GM13976 (cell line): Measurements from ENCODE around the gene DGKD.

Experiments used
- DNase-seq: peaks from one replicate; pipeline ENCODE4 v3.0.0; 2012; ENCODE audit warnings: low spot score
- in situ Hi-C: fragments of 300-500 bp; cut with MboI; formaldehyde crosslinking; loops from one replicate; pipeline ENCODE4 v1.12.0; 2022; ENCODE audit warnings: low sequenced_read_pairs, mixed read lengths, inconsistent platforms; ENCODE audit not compliant: unreplicated experiment
- TF ChIP-seq, protein P1 (sequence below): IDR thresholded peaks from 2 replicates; pipeline ENCODE4 v1.5.1; 2012; ENCODE audit warnings: borderline replicate concordance, mild to moderate bottlenecking; ENCODE audit not compliant: insufficient read depth; ENCODE audit errors: extremely low read depth, missing control alignments, control extremely low read depth

The DGKD gene

DNA sequence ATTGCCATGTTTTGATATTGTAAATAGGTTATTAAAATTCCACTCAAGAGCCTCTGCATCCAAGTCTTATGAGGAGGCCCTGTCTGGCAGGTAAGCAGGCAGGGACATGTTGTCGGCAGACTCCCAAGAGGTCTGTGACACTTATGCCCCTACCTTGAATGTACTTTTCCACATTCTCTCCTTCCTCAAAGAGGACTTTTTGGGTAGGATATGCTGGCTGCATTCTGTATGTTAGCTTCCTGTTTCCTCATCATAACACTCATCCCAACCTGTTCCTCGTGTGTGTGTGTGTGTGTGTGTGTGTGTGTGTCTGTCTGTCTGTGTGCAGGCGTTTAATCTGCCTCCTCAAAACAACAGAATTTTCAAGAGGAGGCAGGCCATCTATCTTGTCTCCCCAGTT is 137.0 kb downstream of the DGKD start:
- DNase-seq: no peak
- TF ChIP-seq, protein P1, sequence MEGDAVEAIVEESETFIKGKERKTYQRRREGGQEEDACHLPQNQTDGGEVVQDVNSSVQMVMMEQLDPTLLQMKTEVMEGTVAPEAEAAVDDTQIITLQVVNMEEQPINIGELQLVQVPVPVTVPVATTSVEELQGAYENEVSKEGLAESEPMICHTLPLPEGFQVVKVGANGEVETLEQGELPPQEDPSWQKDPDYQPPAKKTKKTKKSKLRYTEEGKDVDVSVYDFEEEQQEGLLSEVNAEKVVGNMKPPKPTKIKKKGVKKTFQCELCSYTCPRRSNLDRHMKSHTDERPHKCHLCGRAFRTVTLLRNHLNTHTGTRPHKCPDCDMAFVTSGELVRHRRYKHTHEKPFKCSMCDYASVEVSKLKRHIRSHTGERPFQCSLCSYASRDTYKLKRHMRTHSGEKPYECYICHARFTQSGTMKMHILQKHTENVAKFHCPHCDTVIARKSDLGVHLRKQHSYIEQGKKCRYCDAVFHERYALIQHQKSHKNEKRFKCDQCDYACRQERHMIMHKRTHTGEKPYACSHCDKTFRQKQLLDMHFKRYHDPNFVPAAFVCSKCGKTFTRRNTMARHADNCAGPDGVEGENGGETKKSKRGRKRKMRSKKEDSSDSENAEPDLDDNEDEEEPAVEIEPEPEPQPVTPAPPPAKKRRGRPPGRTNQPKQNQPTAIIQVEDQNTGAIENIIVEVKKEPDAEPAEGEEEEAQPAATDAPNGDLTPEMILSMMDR: no peak
- in situ Hi-C loops: no loop called here

DNA sequence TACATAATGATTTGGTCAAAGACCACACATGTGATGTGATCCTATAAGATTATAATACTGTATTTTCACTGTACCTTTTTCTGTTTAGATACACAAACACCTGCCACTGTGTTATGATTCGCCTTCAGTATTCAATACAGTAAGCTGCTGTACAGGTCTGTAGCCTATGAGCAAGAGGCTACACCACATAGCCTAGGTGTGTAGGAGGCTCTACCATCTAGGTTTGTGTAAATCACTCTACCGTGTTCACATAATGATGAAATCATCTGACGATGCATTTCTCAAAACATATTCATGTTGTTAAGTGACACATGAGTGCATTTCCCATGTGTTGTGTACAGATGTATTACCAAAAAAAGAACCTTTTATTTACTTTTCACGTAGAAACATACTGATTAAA is 137.8 kb downstream of the DGKD start:
- TF ChIP-seq, protein P1: no peak
- DNase-seq: no peak
- in situ Hi-C loops: no loop called here

DNA sequence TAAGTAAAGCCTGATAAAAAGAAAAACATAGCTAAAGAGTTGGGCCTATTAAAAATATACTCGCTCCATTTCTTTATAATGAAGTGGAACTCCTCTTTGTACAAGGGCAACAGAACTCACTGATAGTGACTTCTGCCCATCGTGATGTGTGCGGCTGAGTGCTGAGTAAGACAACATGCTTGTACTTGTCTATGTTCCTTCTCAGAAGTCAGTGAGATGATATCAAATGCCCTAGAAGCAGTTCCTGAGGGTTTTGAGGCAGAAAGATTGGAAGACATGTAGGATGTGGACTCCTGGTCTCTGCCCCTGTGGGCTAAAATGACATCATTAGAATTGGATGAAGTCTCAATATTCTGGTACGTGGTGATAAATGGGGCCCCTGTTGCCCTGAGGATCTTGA is 138.5 kb downstream of the DGKD start:
- in situ Hi-C loops: no loop called here
- TF ChIP-seq, protein P1: no peak
- no peak for DNase-seq

DNA sequence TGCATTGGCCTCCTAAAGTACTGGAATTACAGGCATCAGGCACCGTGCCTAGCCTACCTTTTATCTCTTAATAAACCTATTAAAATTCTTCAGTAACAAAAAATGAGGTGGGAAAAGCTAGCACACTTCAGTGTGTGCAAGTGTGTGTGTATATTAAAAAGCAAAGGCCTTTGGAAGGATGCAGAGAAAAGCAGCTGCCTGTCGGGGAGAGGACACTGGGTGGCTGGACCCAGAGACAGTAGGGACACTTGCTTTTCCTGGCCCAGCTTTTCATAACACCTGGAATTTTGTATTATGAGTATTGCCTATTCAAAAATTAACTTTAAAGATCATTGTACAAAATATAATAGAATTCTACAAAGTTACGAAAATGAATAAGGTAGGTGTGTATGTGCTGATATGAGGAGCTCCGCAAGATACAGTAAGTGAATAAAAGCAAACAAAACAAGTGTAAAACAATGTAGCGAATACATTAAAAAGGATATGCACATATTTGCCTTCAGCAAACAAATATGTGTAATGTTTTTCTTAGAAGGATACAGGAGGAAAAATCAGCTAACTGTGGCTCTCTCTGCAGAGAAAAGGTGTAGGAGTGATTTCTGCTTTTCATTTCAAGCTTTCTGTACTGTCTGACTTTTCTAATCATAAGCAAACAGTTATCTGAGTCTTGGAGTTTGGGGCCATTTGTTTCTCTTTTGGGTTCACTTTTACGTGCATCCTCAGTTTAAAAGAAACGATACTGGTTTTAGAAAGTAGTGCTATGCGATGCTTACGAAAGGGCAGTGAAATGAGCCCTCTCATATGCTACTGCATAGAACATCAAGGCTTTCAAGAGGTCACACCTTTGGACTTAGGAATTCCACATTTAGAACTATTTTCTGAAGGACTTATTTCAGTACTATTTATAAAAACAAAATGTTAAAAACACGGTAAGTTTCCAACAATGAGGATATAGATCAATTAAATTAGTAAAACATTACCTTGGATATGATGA is 141.5 kb downstream of the DGKD start:
- TF ChIP-seq, protein P1: no peak
- in situ Hi-C loops: no loop called here
- DNase-seq: no peak

DNA sequence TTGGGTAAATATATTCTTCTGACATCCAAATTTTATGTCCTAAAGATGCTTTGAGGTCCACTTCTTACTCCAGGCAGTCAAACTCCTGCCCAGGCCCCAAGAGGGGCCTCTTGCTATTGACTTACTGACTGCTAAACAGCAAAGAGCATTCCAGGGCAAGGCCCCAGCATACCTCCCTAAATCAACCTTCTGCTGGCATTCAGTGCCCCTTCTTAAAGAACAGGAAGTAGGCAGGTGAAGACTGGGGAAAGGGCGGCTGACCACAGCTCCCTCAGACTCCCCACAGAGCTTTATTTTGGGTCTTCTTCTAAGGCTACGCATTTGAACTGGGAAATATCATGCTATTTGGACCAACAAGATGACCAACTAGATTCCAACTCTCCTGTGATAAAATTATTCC is 143.4 kb downstream of the DGKD start:
- in situ Hi-C loops: no loop called here
- DNase-seq: no peak
- TF ChIP-seq, protein P1: no peak

DNA sequence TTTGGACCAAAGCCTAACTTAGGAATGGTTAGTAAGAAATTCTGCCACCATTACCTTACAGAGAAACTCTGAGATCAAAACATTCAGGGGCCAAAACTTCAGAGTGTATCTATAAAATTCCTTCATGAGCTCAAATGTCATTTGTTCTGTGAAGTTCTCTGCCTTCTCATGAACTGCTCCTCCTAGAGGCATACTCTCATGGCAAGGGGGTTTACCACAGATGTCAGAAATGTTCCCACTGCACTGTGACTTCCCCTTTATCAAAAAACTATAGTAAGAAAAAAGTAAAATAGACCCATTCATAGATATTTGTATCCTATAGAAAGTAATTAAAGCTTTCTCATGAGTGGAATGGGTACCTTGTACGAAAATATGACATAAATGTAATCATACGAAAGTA is 143.8 kb downstream of the DGKD start:
- no peak for DNase-seq
- TF ChIP-seq, protein P1: no peak
- in situ Hi-C loops: no loop called here
